ENCODE measurements around the gene PLXDC2. TPM values are rescaled to one million over a fixed set of nuclear protein-coding genes. Genes with fewer than 3 reads are reported as not detected.

PLXDC2 gene
- total and polyA plus RNA-seq, 2 experiments from 2014 or later: 13.5 to 19.4 TPM

DNA sequence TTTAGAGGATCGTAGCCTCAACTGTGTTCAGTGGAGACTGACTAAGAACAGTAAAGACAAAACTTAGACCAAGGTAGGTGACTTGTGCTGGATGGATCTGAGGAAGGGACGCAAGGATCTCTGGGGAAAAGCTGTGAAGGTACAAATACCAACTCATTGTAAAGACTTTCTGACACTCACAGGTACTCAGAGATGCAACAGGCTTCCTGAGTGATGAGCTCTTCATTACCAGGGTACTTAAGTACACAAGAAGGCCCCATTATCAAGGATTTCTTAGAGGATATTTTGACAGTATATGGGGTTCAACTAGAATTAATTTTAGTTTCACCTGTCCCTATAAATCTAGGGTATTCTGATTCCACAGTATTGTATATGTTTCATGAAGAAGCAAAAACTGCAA lies 440.7 kb downstream of the PLXDC2 start (continued):
- TF ChIP-seq, protein P1, sequence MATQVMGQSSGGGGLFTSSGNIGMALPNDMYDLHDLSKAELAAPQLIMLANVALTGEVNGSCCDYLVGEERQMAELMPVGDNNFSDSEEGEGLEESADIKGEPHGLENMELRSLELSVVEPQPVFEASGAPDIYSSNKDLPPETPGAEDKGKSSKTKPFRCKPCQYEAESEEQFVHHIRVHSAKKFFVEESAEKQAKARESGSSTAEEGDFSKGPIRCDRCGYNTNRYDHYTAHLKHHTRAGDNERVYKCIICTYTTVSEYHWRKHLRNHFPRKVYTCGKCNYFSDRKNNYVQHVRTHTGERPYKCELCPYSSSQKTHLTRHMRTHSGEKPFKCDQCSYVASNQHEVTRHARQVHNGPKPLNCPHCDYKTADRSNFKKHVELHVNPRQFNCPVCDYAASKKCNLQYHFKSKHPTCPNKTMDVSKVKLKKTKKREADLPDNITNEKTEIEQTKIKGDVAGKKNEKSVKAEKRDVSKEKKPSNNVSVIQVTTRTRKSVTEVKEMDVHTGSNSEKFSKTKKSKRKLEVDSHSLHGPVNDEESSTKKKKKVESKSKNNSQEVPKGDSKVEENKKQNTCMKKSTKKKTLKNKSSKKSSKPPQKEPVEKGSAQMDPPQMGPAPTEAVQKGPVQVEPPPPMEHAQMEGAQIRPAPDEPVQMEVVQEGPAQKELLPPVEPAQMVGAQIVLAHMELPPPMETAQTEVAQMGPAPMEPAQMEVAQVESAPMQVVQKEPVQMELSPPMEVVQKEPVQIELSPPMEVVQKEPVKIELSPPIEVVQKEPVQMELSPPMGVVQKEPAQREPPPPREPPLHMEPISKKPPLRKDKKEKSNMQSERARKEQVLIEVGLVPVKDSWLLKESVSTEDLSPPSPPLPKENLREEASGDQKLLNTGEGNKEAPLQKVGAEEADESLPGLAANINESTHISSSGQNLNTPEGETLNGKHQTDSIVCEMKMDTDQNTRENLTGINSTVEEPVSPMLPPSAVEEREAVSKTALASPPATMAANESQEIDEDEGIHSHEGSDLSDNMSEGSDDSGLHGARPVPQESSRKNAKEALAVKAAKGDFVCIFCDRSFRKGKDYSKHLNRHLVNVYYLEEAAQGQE (IDR thresholded peaks at IDR 0.05; ENCODE audit: unreplicated experiment): no peak
- TF ChIP-seq STAT1 (IDR thresholded peaks at IDR 0.05; ENCODE audit: unreplicated experiment): no peak
- TF ChIP-seq CREB1 (CRISPR knock-in tag; IDR thresholded peaks at IDR 0.05; ENCODE audit: low read depth): no peak
- TF ChIP-seq ZNF114 (CRISPR knock-in tag; IDR thresholded peaks at IDR 0.05): no peak
- TF ChIP-seq ZNF331 (CRISPR knock-in tag; IDR thresholded peaks at IDR 0.05; ENCODE audit: low read depth): no peak

DNA sequence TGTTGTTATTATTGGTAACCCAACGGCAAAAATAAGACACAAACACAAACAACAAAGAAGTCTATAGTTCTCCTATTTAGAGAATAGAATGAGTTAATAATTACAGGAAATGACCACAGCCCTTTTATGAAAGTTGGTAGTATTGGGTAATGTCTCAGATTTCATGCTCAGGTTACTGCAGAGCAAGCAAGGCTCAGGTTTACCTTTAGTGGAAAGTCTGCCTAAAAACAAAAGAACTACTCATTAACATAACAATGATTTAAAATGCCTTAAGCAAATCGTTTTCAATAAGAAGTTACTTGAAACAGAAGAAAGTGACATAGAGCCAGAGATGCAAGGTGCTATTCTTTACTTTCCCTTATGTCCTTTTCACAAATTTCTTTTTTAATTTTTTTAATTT lies 441.2 kb downstream of the PLXDC2 start:
- H3K27ac Mint-ChIP-seq: peak overlapping the region; percentile 51
- Histone ChIP-seq H3K9me2 (ENCODE audit: insufficient read depth) (no peaks in the 10 kb centered on the region), H3K4me3 (no peak overlapping the region), H3K4me2 (peak overlapping the region; percentile 20), H3K27ac (ENCODE audit: low read depth) (peak overlapping the region; percentile 23), H3K36me3 (ENCODE audit: insufficient read depth) (no peaks in the 10 kb centered on the region), H2AFZ (no peak overlapping the region), H3K4me1 (ENCODE audit: insufficient read depth) (peaks cover 16% of the 10 kb centered on the region), H3K79me2 (replicated peaks; ENCODE audit: insufficient read depth) (no peaks in the 10 kb centered on the region), H3K27me3 (ENCODE audit: insufficient read depth) (no peaks in the 10 kb centered on the region), H4K20me1 (replicated peaks; ENCODE audit: insufficient read depth) (no peaks in the 10 kb centered on the region), H3F3A (replicated peaks; ENCODE audit: low read depth) (no peaks in the 10 kb centered on the region)
- peak; percentile 91 for DNase-seq (ENCODE audit: low spot score)
- TF ChIP-seq, protein P1 (IDR thresholded peaks at IDR 0.05; ENCODE audit: unreplicated experiment): no peak
- TF ChIP-seq ZNF114 (CRISPR knock-in tag; IDR thresholded peaks at IDR 0.05) (no peak), EZH2phosphoT487 (IDR thresholded peaks at IDR 0.05; ENCODE audit: unreplicated experiment) (no peak), NANOG (IDR thresholded peaks at IDR 0.05; ENCODE audit: borderline replicate concordance) (peak; percentile 58; the same call in 1 of the 2 replicates)
- H3K4me1 Mint-ChIP-seq: peaks cover 30% of the 10 kb centered on the region
- H3K36me3 Mint-ChIP-seq (ENCODE audit: low read depth): peaks cover 41% of the 10 kb centered on the region
- H3K4me3 Mint-ChIP-seq: no peak overlapping the region
- ATAC-seq: peak; percentile 97
- H3K27me3 Mint-ChIP-seq (ENCODE audit: insufficient read depth, low read depth, poor library complexity): peaks cover 2% of the 10 kb centered on the region
- H3K9me3 Mint-ChIP-seq: peaks cover 16% of the 10 kb centered on the region
